ENCODE measurements around the gene NFKBIA. TPM values are rescaled to one million over a fixed set of nuclear protein-coding genes. Genes with fewer than 3 reads are reported as not detected.

Gene NFKBIA
- total RNA-seq, 6 donors from 2014 or later = 292 to 944 (median 610) TPM

GRCh38 chr14:35405304-35405996 is 901 bp upstream of the NFKBIA start:
- TF ChIP-seq EP300 (IDR thresholded peaks at IDR 0.05) = no peak
- peak in 1 of 4 donors; percentile 20 for TF ChIP-seq POLR2A (IDR thresholded peaks at IDR 0.05)
- no peak for TF ChIP-seq CTCF (IDR thresholded peaks at IDR 0.05)
- no peaks in the 10 kb centered on the region for H3K27me3 ChIP-seq
- DNase-seq = peak in 1 of 2 donors; percentile 63
- peak overlapping the region; percentile 100 for H3K27ac ChIP-seq
- no peak for ATAC-seq (ENCODE audit: low FRiP score in 2 of 2)
- H3K4me1 ChIP-seq = peaks cover 25 to 33% (median 28%) of the 10 kb centered on the region in 4 donors
- peak overlapping the region; percentile 68 to 93 (median 72) for H3K4me3 ChIP-seq
- peaks cover 0 to 5% (median 0%) of the 10 kb centered on the region in 4 donors for H3K9me3 ChIP-seq
- H3K36me3 ChIP-seq = peaks cover 30 to 33% (median 31%) of the 10 kb centered on the region in 4 donors
- WGBS, 2 donors = 28 to 41% methylated on average over 11 to 14 of the region's 14 CpGs

GRCh38 chr14:35403603-35404448 is 723 bp downstream of the NFKBIA start:
- ATAC-seq (ENCODE audit: low FRiP score in 2 of 2) = peak; percentile 89 to 91
- H3K27me3 ChIP-seq = no peaks in the 10 kb centered on the region
- peak; percentile 91 to 96 for TF ChIP-seq POLR2AphosphoS5 (IDR thresholded peaks at IDR 0.05)
- peak in 3 of 6 experiments; percentile 11 to 39 (median 19) for TF ChIP-seq CTCF (IDR thresholded peaks at IDR 0.05)
- TF ChIP-seq EP300 (IDR thresholded peaks at IDR 0.05) = peak; percentile 57 to 99 (median 94)
- TF ChIP-seq POLR2A (IDR thresholded peaks at IDR 0.05) = peak in 1 of 4 donors; percentile 70
- peak overlapping the region; percentile 68 to 93 (median 72) for H3K4me3 ChIP-seq
- peaks cover 34 to 43% (median 37%) of the 10 kb centered on the region in 4 donors for H3K36me3 ChIP-seq
- peaks cover 39 to 49% (median 42%) of the 10 kb centered on the region in 4 donors for H3K4me1 ChIP-seq
- H3K9me3 ChIP-seq = peaks cover 0 to 5% (median 0%) of the 10 kb centered on the region in 4 donors
- H3K27ac ChIP-seq = peak overlapping the region; percentile 100
- WGBS, 2 donors = 0 to 1% methylated on average over 20 to 24 of the region's 81 CpGs
- peak; percentile 97 to 99 for DNase-seq

GRCh38 chr14:35403114-35403602 is 1.4 kb downstream of the NFKBIA start:
- ATAC-seq (ENCODE audit: low FRiP score in 2 of 2) (peak in 1 of 2 donors; percentile 24), DNase-seq (peak in 1 of 2 donors; percentile 39)
- TF ChIP-seq POLR2AphosphoS5 (IDR thresholded peaks at IDR 0.05) (peak in 1 of 2 donors; percentile 39), CTCF (IDR thresholded peaks at IDR 0.05) (no peak), EP300 (IDR thresholded peaks at IDR 0.05) (peak in 1 of 4 donors; percentile 1), POLR2A (IDR thresholded peaks at IDR 0.05) (peak in 2 of 4 donors; percentile 19 to 59)
- Histone ChIP-seq H3K9me3 (peaks cover 0 to 5% (median 0%) of the 10 kb centered on the region in 4 donors), H3K27ac (peak overlapping the region; percentile 100), H3K27me3 (no peaks in the 10 kb centered on the region), H3K4me3 (peak overlapping the region; percentile 68 to 93 (median 69)), H3K4me1 (peaks cover 45 to 56% (median 49%) of the 10 kb centered on the region in 4 donors), H3K36me3 (peaks cover 34 to 43% (median 37%) of the 10 kb centered on the region in 4 donors)
- 2 to 4% methylated on average over 4 to 8 of the region's 8 CpGs for whole genome bisulfite sequencing, 2 donors

GRCh38 chr14:35402323-35403113 is 2.0 kb downstream of the NFKBIA start:
- Histone ChIP-seq H3K27ac (peak overlapping the region; percentile 100), H3K4me3 (peak overlapping the region; percentile 68 to 93 (median 69)), H3K9me3 (peaks cover 0 to 5% (median 0%) of the 10 kb centered on the region in 4 donors), H3K4me1 (peaks cover 52 to 59% (median 55%) of the 10 kb centered on the region in 4 donors), H3K27me3 (no peaks in the 10 kb centered on the region), H3K36me3 (peaks cover 34 to 44% (median 37%) of the 10 kb centered on the region in 4 donors)
- no peak for TF ChIP-seq CTCF (IDR thresholded peaks at IDR 0.05)
- peak in 1 of 4 donors; percentile 15 for TF ChIP-seq POLR2A (IDR thresholded peaks at IDR 0.05)
- TF ChIP-seq EP300 (IDR thresholded peaks at IDR 0.05) = no peak
- TF ChIP-seq POLR2AphosphoS5 (IDR thresholded peaks at IDR 0.05) = peak; percentile 18 to 38
- no peak for DNase-seq
- ATAC-seq (ENCODE audit: low FRiP score in 2 of 2) = no peak
- WGBS, 2 donors = 22 to 30% methylated on average over 10 to 14 of the region's 14 CpGs
